Measurements from ENCODE around the gene PTPRM.

- TF ChIP-seq ZNF274 (IDR thresholded peaks at IDR 0.05; ENCODE audit: borderline replicate concordance, extremely low read depth, low read length): no peak
- TF ChIP-seq, protein P1, sequence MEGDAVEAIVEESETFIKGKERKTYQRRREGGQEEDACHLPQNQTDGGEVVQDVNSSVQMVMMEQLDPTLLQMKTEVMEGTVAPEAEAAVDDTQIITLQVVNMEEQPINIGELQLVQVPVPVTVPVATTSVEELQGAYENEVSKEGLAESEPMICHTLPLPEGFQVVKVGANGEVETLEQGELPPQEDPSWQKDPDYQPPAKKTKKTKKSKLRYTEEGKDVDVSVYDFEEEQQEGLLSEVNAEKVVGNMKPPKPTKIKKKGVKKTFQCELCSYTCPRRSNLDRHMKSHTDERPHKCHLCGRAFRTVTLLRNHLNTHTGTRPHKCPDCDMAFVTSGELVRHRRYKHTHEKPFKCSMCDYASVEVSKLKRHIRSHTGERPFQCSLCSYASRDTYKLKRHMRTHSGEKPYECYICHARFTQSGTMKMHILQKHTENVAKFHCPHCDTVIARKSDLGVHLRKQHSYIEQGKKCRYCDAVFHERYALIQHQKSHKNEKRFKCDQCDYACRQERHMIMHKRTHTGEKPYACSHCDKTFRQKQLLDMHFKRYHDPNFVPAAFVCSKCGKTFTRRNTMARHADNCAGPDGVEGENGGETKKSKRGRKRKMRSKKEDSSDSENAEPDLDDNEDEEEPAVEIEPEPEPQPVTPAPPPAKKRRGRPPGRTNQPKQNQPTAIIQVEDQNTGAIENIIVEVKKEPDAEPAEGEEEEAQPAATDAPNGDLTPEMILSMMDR (IDR thresholded peaks at IDR 0.05; ENCODE audit: control extremely low read depth in 1 of 3, insufficient read depth in 1 of 3, low read depth in 1 of 3, low read length in 3 of 3): no peak
- no peak for TF ChIP-seq SIX5 (IDR thresholded peaks at IDR 0.05; ENCODE audit: low read depth, low read length)
- TF ChIP-seq, protein P2, sequence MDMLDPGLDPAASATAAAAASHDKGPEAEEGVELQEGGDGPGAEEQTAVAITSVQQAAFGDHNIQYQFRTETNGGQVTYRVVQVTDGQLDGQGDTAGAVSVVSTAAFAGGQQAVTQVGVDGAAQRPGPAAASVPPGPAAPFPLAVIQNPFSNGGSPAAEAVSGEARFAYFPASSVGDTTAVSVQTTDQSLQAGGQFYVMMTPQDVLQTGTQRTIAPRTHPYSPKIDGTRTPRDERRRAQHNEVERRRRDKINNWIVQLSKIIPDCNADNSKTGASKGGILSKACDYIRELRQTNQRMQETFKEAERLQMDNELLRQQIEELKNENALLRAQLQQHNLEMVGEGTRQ (IDR thresholded peaks at IDR 0.05; ENCODE audit: low read length): no peak
- no peak for TF ChIP-seq SRF (IDR thresholded peaks at IDR 0.05; ENCODE audit: low read depth, low read length)
- TF ChIP-seq YY1 (IDR thresholded peaks at IDR 0.05; ENCODE audit: low read depth, low read length): no peak
- TF ChIP-seq GTF2F1 (IDR thresholded peaks at IDR 0.05; ENCODE audit: borderline replicate concordance, low read depth, low read length): no peak
- TF ChIP-seq POLR2A (IDR thresholded peaks at IDR 0.05; ENCODE audit: control extremely low read depth in 1 of 2, low read depth in 2 of 2, low read length in 2 of 2): no peak
- TF ChIP-seq CHD1 (IDR thresholded peaks at IDR 0.05; ENCODE audit: low read depth, low read length): no peak
- TF ChIP-seq RFX5 (IDR thresholded peaks at IDR 0.05; ENCODE audit: borderline replicate concordance, low read depth, low read length): no peak
Measured at GRCh38 chr18:7815787-7816186, 248.7 kb downstream of the PTPRM start.
